G401 (cell line): Measurements from ENCODE around the gene TMCC3. TPM values are rescaled to one million over a fixed set of nuclear protein-coding genes. Genes with fewer than 3 reads are reported as not detected.

Experiments used
- total RNA-seq: library from RNA; depleted of rRNA; stranded (reverse); fragments of >200 nt; shearing (Covaris generic); gene quantifications from 2 replicates; pipeline ENCODE4 v1.2.3, GENCODE V29; 2014; rRNA removed

Gene TMCC3
- total RNA-seq, 1 experiment from 2014 or later = 6.5 TPM

Other genes starting within 250 kb of the TMCC3 start
- 16.1 and 20.2 TPM in 2 replicates for gene CEP83, start 190.7 kb downstream of the TMCC3 start, total RNA-seq